Dendritic cell treated with granulocyte-macrophage colony-stimulating factor and Interleukin-4, amounts not matched to agents 40 ng/mL and 50 ng/mL, for 4 days (primary cell): ENCODE data around the gene ITGB8.
"Not testable (repeated sequence)": the region's sequence is repeated elsewhere in the genome, so short reads cannot be mapped to it uniquely, and the experiment has no call there.

Experiments
- H3K27ac Mint-ChIP-seq: one replicate; pipeline ENCODE4 v1.8.0; 2022; ENCODE audit warnings: mild to moderate bottlenecking, mixed read lengths
- H3K27me3 Mint-ChIP-seq: one replicate; pipeline ENCODE4 v1.8.0; 2022; ENCODE audit warnings: mild to moderate bottlenecking, mixed read lengths
- H3K36me3 Mint-ChIP-seq: one replicate; pipeline ENCODE4 v1.8.0; 2022; ENCODE audit warnings: low read depth, mixed read lengths
- H3K4me1 Mint-ChIP-seq: one replicate; pipeline ENCODE4 v1.8.0; 2022; ENCODE audit warnings: low read depth, mixed read lengths
- H3K4me3 Mint-ChIP-seq: one replicate; pipeline ENCODE4 v1.8.0; 2022; ENCODE audit warnings: mild to moderate bottlenecking, moderate library complexity, mixed read lengths
- H3K9me3 Mint-ChIP-seq: one replicate; pipeline ENCODE4 v1.8.0; 2022; ENCODE audit warnings: mixed read lengths
- intact Hi-C: fragments of 100-400 bp; cut with micrococcal nuclease; formaldehyde crosslinking; loops from one replicate; pipeline ENCODE4 v1.15.0; 2022

ITGB8 gene

DNA sequence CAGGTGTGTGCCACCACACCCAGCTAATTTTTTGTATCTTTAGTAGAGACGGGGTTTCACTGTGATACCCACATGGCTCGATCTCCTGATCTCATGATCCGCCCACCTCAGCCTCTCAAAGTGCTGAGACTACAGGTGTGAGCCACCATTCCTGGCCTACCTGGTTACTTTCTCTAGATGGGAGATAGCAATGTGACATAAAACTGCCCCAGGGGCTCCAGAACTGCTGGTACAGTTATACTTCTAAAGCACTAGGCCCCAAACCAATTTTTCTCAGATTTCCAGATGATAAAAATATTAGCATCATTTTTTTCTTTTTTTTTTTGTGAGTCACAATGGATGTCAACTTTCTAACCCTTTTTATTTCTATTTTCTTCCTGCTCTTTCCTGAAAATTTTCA, 27.4 kb downstream of the ITGB8 start:
- no peak overlapping the region for H3K27ac Mint-ChIP-seq
- peaks cover 7% of the 10 kb centered on the region for H3K4me1 Mint-ChIP-seq
- no peaks in the 10 kb centered on the region for H3K9me3 Mint-ChIP-seq
- H3K36me3 Mint-ChIP-seq: no peaks in the 10 kb centered on the region
- intact Hi-C loops: no loop called here
- no peak overlapping the region for H3K4me3 Mint-ChIP-seq
- H3K27me3 Mint-ChIP-seq: no peaks in the 10 kb centered on the region

- peaks cover 7% of the 10 kb centered on the region for H3K4me1 Mint-ChIP-seq
- no peaks in the 10 kb centered on the region for H3K36me3 Mint-ChIP-seq
- no peak overlapping the region for H3K27ac Mint-ChIP-seq
- no peaks in the 10 kb centered on the region for H3K9me3 Mint-ChIP-seq
- H3K27me3 Mint-ChIP-seq: no peaks in the 10 kb centered on the region
- intact Hi-C loops: no loop called here
- no peak overlapping the region for H3K4me3 Mint-ChIP-seq
Observed at GRCh38 chr7:20358762-20359282, 28.1 kb downstream of the ITGB8 start.

DNA sequence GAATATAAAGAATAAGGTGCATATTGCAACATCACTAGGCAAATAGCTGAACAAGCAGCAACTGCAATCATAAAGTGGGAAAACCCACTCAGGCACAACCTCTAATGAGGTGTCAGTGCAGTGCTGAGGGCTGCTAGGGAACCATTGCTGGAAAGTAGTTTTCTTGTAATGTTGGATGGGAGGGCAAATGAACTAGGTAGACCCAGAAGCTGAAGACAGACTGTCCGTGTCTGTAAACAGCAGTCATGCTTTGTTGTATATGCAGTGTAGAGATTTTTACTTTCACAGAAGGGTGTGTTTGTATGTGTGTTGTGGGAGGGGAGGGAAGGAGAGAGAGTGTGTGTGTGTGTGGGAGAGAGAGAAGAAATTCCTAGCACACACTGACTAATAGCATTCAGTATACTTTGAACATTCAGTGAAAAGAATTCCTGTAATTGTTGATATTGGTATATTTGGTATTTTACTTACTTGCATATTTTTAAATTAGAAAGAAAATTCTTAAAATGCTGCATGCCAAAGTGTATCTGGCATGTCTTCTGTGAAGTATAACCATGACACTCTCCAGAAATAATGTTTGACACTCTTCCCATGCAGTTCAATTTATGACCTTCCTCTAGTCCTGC, 28.8 kb downstream of the ITGB8 start:
- Mint-ChIP-seq H3K4me3 (no peak overlapping the region), H3K27ac (no peak overlapping the region), H3K4me1 (peaks cover 5% of the 10 kb centered on the region)

DNA sequence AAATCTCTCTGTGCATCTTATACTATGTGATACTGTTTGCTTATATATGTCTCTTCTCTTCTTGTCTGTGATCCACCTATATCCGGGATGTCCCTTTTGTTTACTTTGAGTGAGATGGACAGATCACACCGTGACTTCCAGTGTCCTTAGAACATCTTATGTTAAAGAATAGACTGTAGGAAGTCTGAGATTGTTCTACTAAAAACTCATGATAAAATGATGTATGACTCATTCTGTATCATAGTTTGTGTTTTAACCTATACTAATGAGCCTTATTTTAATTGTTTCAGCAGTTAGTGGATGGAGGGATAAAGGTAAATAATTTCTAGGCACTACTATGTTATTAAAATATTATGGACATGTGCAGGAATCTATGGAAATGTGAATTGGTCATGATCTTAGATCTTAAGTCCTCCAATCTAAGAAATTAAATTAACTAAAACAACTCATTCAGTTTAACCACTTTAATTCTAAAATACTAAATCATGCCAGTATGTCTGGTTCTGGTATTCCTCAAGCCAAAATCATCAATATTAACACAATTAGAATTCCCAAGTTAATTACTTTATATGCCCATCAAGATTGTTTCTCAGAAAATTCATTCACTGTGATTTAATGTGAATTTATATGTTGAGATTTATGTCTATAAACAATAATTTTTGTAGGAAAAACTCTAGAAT, 32.0 kb downstream of the ITGB8 start:
- intact Hi-C loops: no loop called here
- Mint-ChIP-seq H3K27ac (no peak overlapping the region), H3K4me1 (no peaks in the 10 kb centered on the region), H3K27me3 (no peaks in the 10 kb centered on the region), H3K36me3 (no peaks in the 10 kb centered on the region), H3K9me3 (no peaks in the 10 kb centered on the region), H3K4me3 (no peak overlapping the region)

More for the DNA sequence above, 28.8 kb downstream of the ITGB8 start:
- intact Hi-C loops: no loop called here
- no peaks in the 10 kb centered on the region for H3K27me3 Mint-ChIP-seq
- H3K36me3 Mint-ChIP-seq: no peaks in the 10 kb centered on the region
- no peaks in the 10 kb centered on the region for H3K9me3 Mint-ChIP-seq

DNA sequence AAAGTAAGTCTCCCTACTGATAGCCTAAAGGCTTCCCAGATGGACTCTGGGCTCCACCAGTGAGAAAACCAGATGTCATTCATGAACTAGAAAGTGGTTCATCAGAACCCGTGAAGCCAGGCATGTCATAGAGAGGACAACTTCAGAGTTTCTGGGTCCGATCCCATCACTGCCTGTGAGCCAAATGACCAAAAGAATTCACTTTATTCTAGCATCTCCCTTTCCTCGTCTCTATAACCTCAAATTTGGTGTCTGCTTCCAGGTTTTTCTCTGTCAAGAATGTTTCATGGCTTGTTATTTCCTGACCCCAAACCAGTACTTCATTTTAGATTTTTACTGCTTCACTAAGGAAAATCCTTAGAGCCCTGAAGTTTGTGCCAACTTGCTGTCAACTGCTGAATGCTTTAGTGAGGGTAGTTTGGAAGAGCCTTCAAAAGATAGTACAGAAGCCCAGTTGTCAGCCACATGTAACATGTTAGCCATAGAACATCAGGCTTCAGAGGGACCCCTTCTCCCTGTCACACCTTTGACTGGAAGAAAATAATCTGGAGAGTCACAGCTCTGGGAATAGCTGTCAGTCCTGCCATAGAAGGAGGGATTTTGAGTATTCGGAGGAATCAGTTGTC, 34.0 kb downstream of the ITGB8 start:
- no peaks in the 10 kb centered on the region for H3K36me3 Mint-ChIP-seq
- no peak overlapping the region for H3K27ac Mint-ChIP-seq
- H3K9me3 Mint-ChIP-seq: peaks cover 5% of the 10 kb centered on the region
- H3K27me3 Mint-ChIP-seq: no peaks in the 10 kb centered on the region
- intact Hi-C loops: no loop called here
- no peak overlapping the region for H3K4me3 Mint-ChIP-seq
- H3K4me1 Mint-ChIP-seq: no peaks in the 10 kb centered on the region

GRCh38 chr7:20365486-20365885, 34.8 kb downstream of the ITGB8 start:
- no peaks in the 10 kb centered on the region for H3K27me3 Mint-ChIP-seq
- peaks cover 5% of the 10 kb centered on the region for H3K9me3 Mint-ChIP-seq
- no peak overlapping the region for H3K27ac Mint-ChIP-seq
- H3K4me1 Mint-ChIP-seq: no peaks in the 10 kb centered on the region
- no peaks in the 10 kb centered on the region for H3K36me3 Mint-ChIP-seq
- no peak overlapping the region for H3K4me3 Mint-ChIP-seq
- intact Hi-C loops: no loop called here

- no peaks in the 10 kb centered on the region for H3K36me3 Mint-ChIP-seq
- peaks cover 1% of the 10 kb centered on the region for H3K27me3 Mint-ChIP-seq
- peaks cover 5% of the 10 kb centered on the region for H3K4me1 Mint-ChIP-seq
- intact Hi-C loops: no loop called here
- H3K9me3 Mint-ChIP-seq: no peaks in the 10 kb centered on the region
- no peak overlapping the region for H3K4me3 Mint-ChIP-seq
- no peak overlapping the region for H3K27ac Mint-ChIP-seq
Observed at GRCh38 chr7:20374399-20374798, 43.7 kb downstream of the ITGB8 start.

GRCh38 chr7:20376796-20377195, 46.1 kb downstream of the ITGB8 start:
- intact Hi-C loops: no loop called here
- Mint-ChIP-seq H3K36me3 (no peaks in the 10 kb centered on the region), H3K4me1 (peaks cover 5% of the 10 kb centered on the region), H3K4me3 (no peak overlapping the region), H3K27ac (no peak overlapping the region), H3K27me3 (peaks cover 1% of the 10 kb centered on the region), H3K9me3 (no peaks in the 10 kb centered on the region)

- no peak overlapping the region for H3K27ac Mint-ChIP-seq
- intact Hi-C loops: no loop called here
- H3K36me3 Mint-ChIP-seq: no peaks in the 10 kb centered on the region
- no peaks in the 10 kb centered on the region for H3K9me3 Mint-ChIP-seq
- no peaks in the 10 kb centered on the region for H3K4me1 Mint-ChIP-seq
- H3K4me3 Mint-ChIP-seq: no peak overlapping the region
- no peaks in the 10 kb centered on the region for H3K27me3 Mint-ChIP-seq
Observed at GRCh38 chr7:20381406-20382034, 50.8 kb downstream of the ITGB8 start.

DNA sequence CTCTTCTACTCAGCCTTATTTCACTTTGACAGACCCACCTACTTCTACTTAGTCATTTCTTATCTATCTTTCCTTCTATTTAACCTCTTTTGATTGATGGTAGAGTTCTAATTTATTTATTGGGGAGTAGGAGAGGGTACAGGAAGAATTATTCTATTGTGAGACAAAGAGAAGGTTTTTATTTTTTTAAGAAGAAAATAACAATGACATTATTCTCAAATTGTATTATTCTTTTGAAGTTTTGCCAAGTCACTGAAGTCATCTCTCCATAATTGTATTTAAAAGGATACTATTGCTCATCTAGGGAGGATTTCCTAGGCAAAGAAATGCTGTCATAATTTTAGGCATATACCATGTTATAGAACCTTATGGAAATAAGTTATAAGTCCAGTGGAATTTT, 52.7 kb downstream of the ITGB8 start:
- H3K27ac Mint-ChIP-seq: no peak overlapping the region
- H3K27me3 Mint-ChIP-seq: no peaks in the 10 kb centered on the region
- H3K4me1 Mint-ChIP-seq: no peaks in the 10 kb centered on the region
- no peak overlapping the region for H3K4me3 Mint-ChIP-seq
- H3K36me3 Mint-ChIP-seq: no peaks in the 10 kb centered on the region
- no peaks in the 10 kb centered on the region for H3K9me3 Mint-ChIP-seq
- intact Hi-C loops: no loop called here

GRCh38 chr7:20385126-20385525, 54.4 kb downstream of the ITGB8 start:
- intact Hi-C loops: no loop called here
- H3K9me3 Mint-ChIP-seq: no peaks in the 10 kb centered on the region
- no peak overlapping the region for H3K4me3 Mint-ChIP-seq
- no peaks in the 10 kb centered on the region for H3K36me3 Mint-ChIP-seq
- peaks cover 9% of the 10 kb centered on the region for H3K4me1 Mint-ChIP-seq
- no peaks in the 10 kb centered on the region for H3K27me3 Mint-ChIP-seq
- no peak overlapping the region for H3K27ac Mint-ChIP-seq

DNA sequence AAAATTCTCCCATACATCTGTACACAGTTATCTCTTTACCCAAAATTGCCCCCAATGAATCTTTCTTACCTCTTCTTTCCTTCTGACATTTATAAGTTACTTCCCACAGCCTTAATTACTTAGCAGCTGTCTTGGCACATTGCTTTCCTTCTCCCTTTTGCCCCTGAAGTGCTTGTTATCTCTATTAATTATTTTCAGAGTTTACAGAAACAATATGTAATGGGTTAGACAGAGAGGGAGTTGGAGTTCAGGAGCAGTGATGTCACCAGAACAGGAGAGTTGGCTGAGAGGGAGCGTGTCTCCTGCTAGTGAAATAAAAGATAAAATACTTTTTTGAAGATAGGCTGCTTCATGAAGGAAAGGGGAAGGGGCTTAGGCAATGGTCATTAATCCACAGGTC, 57.4 kb downstream of the ITGB8 start:
- Mint-ChIP-seq H3K27ac (no peak overlapping the region), H3K36me3 (no peaks in the 10 kb centered on the region), H3K9me3 (no peaks in the 10 kb centered on the region), H3K27me3 (no peaks in the 10 kb centered on the region), H3K4me1 (peaks cover 9% of the 10 kb centered on the region), H3K4me3 (no peak overlapping the region)
- intact Hi-C loops: no loop called here

- H3K36me3 Mint-ChIP-seq, H3K27me3 Mint-ChIP-seq, H3K9me3 Mint-ChIP-seq, H3K27ac Mint-ChIP-seq, intact Hi-C loops, H3K4me3 Mint-ChIP-seq: not testable (repeated sequence)
- peaks cover 16% of the 10 kb centered on the region for H3K4me1 Mint-ChIP-seq
Observed at GRCh38 chr7:20389192-20389591, 58.5 kb downstream of the ITGB8 start.

- no peak overlapping the region for H3K4me3 Mint-ChIP-seq
Observed at GRCh38 chr7:20393021-20393610, 62.4 kb downstream of the ITGB8 start.

More at GRCh38 chr7:20393021-20393610, 62.4 kb downstream of the ITGB8 start:
- Mint-ChIP-seq H3K36me3 (no peaks in the 10 kb centered on the region), H3K9me3 (no peaks in the 10 kb centered on the region), H3K27ac (no peak overlapping the region), H3K27me3 (no peaks in the 10 kb centered on the region), H3K4me1 (peaks cover 16% of the 10 kb centered on the region)
- intact Hi-C loops: no loop called here
